ENCODE measurements around the gene UXT.
"Not testable (repeated sequence)": the region's sequence is repeated elsewhere in the genome, so short reads cannot be mapped to it uniquely, and the experiment has no call there.

Gene UXT

DNA sequence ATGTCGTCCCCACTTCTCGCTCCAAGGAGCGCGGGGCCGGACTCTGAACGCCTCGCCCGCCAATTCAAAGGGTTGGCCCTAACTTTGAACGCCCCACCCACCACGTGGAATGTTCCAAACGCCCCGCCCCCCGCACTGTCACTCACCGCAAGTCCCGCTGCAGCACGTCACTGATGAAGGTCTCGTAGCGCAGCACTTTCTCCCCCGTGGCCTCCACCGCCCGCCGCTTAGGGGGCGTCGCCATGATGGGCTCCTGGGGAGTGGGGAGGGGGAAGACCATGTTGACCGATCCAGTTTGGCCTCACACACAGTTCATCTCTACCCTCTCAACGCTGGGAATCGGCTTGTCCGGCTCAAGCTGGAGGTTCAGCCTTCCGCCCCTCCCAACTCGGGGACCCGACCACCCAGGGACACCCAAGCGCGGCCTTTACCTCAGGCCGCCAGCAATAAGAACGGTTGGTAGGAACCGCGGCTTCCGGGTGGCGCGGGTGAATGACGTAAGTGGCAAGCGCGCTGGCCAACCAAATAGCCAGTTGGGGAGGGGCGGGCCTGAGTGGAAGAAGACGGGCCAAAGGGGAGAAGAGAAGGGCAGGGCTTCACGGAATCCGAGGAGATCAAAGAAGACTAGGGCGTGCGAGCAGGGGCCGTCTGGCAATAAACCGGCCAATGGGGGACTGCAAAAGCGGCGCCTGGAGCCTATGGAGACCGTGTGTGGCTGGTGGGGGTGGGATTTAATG lies at the start of gene UXT:
Gene UXT (minus strand): TSS at position 497 of the 737 bp plus-strand sequence. CDS start 253 bp downstream, at position 244.
- Mint-ChIP-seq H3K9me3 (peaks cover 3% of the 10 kb centered on the region), H3K4me3 (peak within 1 kb of the TSS; percentile 90), H3K27ac (peak within 1 kb of the TSS; percentile 95), H3K36me3 (ENCODE audit: low read depth) (peaks cover 38% of the 10 kb centered on the region), H3K27me3 (no peaks in the 10 kb centered on the region), H3K4me1 (ENCODE audit: low read depth) (peaks cover 68% of the 10 kb centered on the region)

GRCh38 chrX:47707031-47707780 lies 48.2 kb upstream of the UXT start:
- H3K4me1 Mint-ChIP-seq (ENCODE audit: low read depth), result no peaks in the 10 kb centered on the region
- H3K36me3 Mint-ChIP-seq (ENCODE audit: low read depth), result no peaks in the 10 kb centered on the region
- H3K4me3 Mint-ChIP-seq, result no peak overlapping the region
- H3K9me3 Mint-ChIP-seq, result no peaks in the 10 kb centered on the region
- no peak overlapping the region for H3K27ac Mint-ChIP-seq
- H3K27me3 Mint-ChIP-seq, result peaks cover 4% of the 10 kb centered on the region

GRCh38 chrX:47706575-47706974 lies 47.6 kb upstream of the UXT start:
- peaks cover 4% of the 10 kb centered on the region for H3K27me3 Mint-ChIP-seq
- H3K9me3 Mint-ChIP-seq, result no peaks in the 10 kb centered on the region

GRCh38 chrX:47704736-47705135 lies 45.8 kb upstream of the UXT start:
- Mint-ChIP-seq H3K27me3 (peaks cover 4% of the 10 kb centered on the region), H3K36me3 (ENCODE audit: low read depth) (no peaks in the 10 kb centered on the region), H3K4me1 (ENCODE audit: low read depth) (no peaks in the 10 kb centered on the region), H3K9me3 (no peaks in the 10 kb centered on the region), H3K27ac (no peak overlapping the region), H3K4me3 (no peak overlapping the region)

More at GRCh38 chrX:47706575-47706974, 47.6 kb upstream of the UXT start:
- Mint-ChIP-seq H3K36me3 (ENCODE audit: low read depth) (no peaks in the 10 kb centered on the region), H3K27ac (no peak overlapping the region), H3K4me3 (no peak overlapping the region), H3K4me1 (ENCODE audit: low read depth) (no peaks in the 10 kb centered on the region)

- no peak overlapping the region for H3K27ac Mint-ChIP-seq
- H3K4me3 Mint-ChIP-seq, result no peak overlapping the region
- no peaks in the 10 kb centered on the region for H3K27me3 Mint-ChIP-seq
- no peaks in the 10 kb centered on the region for H3K9me3 Mint-ChIP-seq
- no peaks in the 10 kb centered on the region for H3K36me3 Mint-ChIP-seq (ENCODE audit: low read depth)
- no peaks in the 10 kb centered on the region for H3K4me1 Mint-ChIP-seq (ENCODE audit: low read depth)
Measured at GRCh38 chrX:47697181-47697580, 38.2 kb upstream of the UXT start.

DNA sequence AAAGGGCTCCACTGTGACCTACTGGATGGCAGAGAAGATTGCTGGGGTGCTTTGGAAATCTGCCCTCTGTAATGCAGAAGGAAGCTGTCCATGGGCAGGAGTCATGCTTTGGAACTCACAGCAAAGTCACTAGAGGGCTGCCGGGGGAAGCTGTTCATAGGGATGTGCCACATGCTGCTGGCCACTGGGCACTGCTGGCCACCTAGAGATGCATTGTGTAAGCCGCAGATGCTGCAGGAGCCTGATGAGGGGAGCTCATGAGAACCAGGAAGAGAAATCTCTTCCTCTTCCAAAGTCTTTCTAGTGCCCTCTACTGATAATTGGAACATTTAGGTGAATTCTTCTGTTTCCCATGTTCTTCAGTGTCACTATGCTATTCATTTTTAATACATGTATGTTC lies 31.2 kb upstream of the UXT start:
- Mint-ChIP-seq H3K4me1 (ENCODE audit: low read depth) (no peaks in the 10 kb centered on the region), H3K36me3 (ENCODE audit: low read depth) (no peaks in the 10 kb centered on the region), H3K9me3 (no peaks in the 10 kb centered on the region), H3K4me3 (no peak overlapping the region), H3K27me3 (peaks cover 11% of the 10 kb centered on the region), H3K27ac (no peak overlapping the region)

DNA sequence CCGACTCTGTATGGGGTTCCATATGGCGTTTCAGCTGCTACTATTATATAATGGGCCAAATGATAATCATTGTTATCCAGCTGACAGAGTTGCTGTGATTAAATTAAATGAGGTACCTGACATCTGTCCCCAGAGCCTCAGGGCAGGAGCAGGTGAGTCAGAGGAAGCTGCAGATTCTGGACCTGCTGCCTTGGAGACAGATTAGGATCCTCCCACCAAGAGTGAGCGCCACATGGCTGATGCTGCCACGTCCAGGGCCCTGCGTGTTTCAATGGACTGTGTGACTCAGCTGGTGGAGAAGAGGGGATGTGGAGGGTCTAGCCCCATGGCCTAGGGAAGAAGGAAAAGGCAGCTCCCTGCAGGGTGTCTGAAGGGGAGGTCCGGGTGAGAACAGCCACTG lies 28.3 kb upstream of the UXT start:
- H3K36me3 Mint-ChIP-seq (ENCODE audit: low read depth), result no peaks in the 10 kb centered on the region
- H3K4me1 Mint-ChIP-seq (ENCODE audit: low read depth), result no peaks in the 10 kb centered on the region
- H3K4me3 Mint-ChIP-seq, result no peak overlapping the region
- peaks cover 11% of the 10 kb centered on the region for H3K27me3 Mint-ChIP-seq
- H3K9me3 Mint-ChIP-seq, result no peaks in the 10 kb centered on the region
- H3K27ac Mint-ChIP-seq, result no peak overlapping the region

GRCh38 chrX:47683829-47684205 lies 24.8 kb upstream of the UXT start:
- no peak overlapping the region for H3K4me3 Mint-ChIP-seq
- no peaks in the 10 kb centered on the region for H3K4me1 Mint-ChIP-seq (ENCODE audit: low read depth)
- peaks cover 11% of the 10 kb centered on the region for H3K27me3 Mint-ChIP-seq
- H3K27ac Mint-ChIP-seq, result no peak overlapping the region
- no peaks in the 10 kb centered on the region for H3K9me3 Mint-ChIP-seq
- no peaks in the 10 kb centered on the region for H3K36me3 Mint-ChIP-seq (ENCODE audit: low read depth)

DNA sequence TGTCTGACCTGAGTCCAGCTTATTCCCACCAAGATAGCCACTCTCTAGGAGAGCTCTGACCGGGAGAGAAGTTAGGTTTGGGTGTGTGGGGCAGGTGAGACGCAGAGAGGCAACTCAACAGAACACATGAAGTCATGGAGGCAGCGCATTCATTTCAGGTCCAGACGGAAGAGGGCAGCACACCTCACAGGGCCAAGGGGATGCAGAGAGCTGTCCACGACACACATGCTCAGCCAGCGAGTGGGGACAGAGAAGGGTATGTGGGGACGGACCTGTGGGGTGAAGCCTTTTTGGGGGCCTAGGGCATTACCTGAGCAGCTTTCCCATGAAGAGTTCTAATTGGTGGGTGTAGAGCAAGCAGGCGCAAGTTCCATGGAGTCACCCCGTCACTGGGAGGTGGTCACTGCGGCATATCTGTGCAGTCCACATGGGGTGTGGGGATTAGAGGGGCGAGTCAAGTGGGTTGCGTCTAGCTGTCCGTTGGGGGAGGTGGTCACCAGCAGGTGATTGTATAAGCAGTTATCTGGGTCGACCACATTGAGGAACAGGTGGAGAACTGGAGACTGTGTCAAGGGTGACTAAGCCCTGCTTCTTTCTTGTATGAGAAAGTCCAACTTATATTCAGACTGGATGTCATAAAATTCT lies 24.3 kb upstream of the UXT start:
- Mint-ChIP-seq H3K27me3 (peaks cover 11% of the 10 kb centered on the region), H3K36me3 (ENCODE audit: low read depth) (no peaks in the 10 kb centered on the region), H3K4me1 (ENCODE audit: low read depth) (no peaks in the 10 kb centered on the region), H3K27ac (no peak overlapping the region), H3K9me3 (no peaks in the 10 kb centered on the region), H3K4me3 (no peak overlapping the region)

DNA sequence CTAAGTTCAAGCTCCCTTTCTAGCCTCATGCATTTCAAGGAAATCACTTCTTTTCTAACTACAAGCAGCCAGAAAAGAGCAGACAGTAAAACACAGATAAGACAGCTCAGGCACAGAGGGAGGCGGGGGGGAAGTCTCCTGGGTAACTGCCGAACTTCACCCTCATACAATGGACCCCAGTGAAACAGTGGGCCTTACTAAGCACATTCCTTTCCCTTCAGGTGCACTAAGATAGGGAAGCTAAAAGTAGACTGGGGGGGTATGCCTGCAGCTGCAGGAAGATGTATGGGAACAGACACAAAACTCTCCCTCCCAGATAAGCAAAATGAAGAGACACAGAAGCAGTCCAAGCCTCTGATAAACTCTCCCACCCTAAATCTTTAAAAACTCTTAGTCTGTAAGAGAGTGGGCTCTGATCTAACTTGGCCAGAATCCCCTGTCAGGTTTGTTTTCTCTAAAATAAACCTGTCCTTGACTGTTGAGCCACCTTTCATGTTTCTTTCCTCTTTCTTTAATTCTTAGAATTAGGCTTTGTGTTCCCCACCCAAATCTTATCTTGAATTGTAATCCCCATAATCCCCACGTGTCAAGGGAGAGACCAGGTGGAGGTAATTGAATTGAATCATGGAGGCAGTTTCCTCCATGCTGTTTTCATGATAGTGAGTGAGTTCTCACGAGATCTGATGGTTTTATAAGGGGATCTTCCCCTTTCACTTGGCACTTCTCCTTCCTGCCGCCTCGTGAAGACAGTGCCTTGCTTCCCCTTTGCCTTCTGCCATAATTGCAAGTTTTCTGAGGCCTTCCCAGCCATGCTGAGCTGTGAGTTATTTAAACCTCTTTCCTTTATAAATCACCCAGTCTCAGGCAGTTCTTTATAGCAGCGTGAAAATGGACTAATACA lies 17.2 kb upstream of the UXT start:
- H3K36me3 Mint-ChIP-seq (ENCODE audit: low read depth); H3K27me3 Mint-ChIP-seq; H3K4me3 Mint-ChIP-seq; H3K9me3 Mint-ChIP-seq; H3K27ac Mint-ChIP-seq; H3K4me1 Mint-ChIP-seq (ENCODE audit: low read depth): not testable (repeated sequence)

GRCh38 chrX:47674776-47675175 lies 15.8 kb upstream of the UXT start:
- Mint-ChIP-seq H3K4me3 (no peak overlapping the region), H3K9me3 (no peaks in the 10 kb centered on the region), H3K27ac (no peak overlapping the region), H3K36me3 (ENCODE audit: low read depth) (no peaks in the 10 kb centered on the region), H3K27me3 (no peaks in the 10 kb centered on the region), H3K4me1 (ENCODE audit: low read depth) (no peaks in the 10 kb centered on the region)

DNA sequence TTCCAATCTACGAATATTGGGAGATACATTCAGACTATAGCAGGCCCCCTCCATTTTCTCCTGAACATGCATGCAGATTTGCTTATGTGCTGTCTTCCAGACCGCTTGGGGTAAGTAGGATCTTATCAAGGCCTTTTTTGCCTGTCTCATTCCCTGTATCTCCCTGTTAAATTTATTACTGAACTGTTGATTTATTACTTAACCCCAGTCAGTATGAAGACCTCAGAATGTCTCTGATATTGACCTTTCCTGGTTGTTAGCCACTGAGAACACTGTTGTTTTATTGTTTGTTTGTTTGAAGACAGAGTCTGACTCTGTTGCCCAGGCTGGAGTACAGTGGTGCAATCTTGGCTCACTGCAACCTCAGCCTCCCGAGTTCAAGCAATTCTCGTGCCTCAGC lies 6.8 kb upstream of the UXT start:
- H3K27ac Mint-ChIP-seq; H3K9me3 Mint-ChIP-seq; H3K4me3 Mint-ChIP-seq; H3K36me3 Mint-ChIP-seq (ENCODE audit: low read depth); H3K27me3 Mint-ChIP-seq: not testable (repeated sequence)
- peaks cover 32% of the 10 kb centered on the region for H3K4me1 Mint-ChIP-seq (ENCODE audit: low read depth)

- Mint-ChIP-seq H3K9me3 (no peaks in the 10 kb centered on the region), H3K27me3 (no peaks in the 10 kb centered on the region), H3K4me1 (ENCODE audit: low read depth) (peaks cover 38% of the 10 kb centered on the region), H3K4me3 (no peak overlapping the region), H3K27ac (peak overlapping the region; percentile 81), H3K36me3 (ENCODE audit: low read depth) (peaks cover 3% of the 10 kb centered on the region)
Measured at GRCh38 chrX:47664737-47665136, 5.8 kb upstream of the UXT start.

GRCh38 chrX:47662144-47662657 lies 3.2 kb upstream of the UXT start:
- peaks cover 12% of the 10 kb centered on the region for H3K36me3 Mint-ChIP-seq (ENCODE audit: low read depth)
- H3K4me3 Mint-ChIP-seq, result peak overlapping the region; percentile 56
- H3K4me1 Mint-ChIP-seq (ENCODE audit: low read depth), result peaks cover 56% of the 10 kb centered on the region
- peaks cover 3% of the 10 kb centered on the region for H3K9me3 Mint-ChIP-seq
- no peaks in the 10 kb centered on the region for H3K27me3 Mint-ChIP-seq
- H3K27ac Mint-ChIP-seq, result peak overlapping the region; percentile 97
